ENCODE measurements around the gene AARSD1.

AARSD1 gene

GRCh38 chr17:42913981-42914617, 50.2 kb downstream of the AARSD1 start:
- no peak for TF ChIP-seq TAF1 (IDR thresholded peaks at IDR 0.05; ENCODE audit: borderline replicate concordance, insufficient read depth, low read length)
- TF ChIP-seq POLR2AphosphoS5 (IDR thresholded peaks at IDR 0.05; ENCODE audit: low read depth, low read length): no peak
- no peak for TF ChIP-seq REST (IDR thresholded peaks at IDR 0.05; ENCODE audit: insufficient read depth in 1 of 2, low read depth in 2 of 2, low read length in 2 of 2)

DNA sequence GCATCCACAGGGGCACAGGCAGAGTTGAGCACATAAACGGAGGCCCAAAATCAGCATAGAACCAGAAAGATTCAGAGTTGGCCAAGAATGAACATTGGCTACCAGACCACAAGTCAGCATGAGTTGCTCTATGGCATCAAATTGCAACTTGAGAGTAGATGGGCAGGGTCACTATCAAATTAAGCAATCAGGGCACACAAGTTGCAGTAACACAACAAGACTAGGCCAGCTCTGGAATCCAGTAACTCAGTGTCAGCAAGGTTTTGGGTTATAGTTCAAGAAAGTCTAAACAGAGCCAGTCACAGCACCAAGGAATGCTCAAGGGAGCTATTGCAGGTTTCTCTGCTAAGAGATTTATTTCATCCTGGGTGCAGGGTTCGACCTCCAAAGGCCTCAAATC, 50.7 kb downstream of the AARSD1 start:
- TF ChIP-seq SIN3A (IDR thresholded peaks at IDR 0.05; ENCODE audit: borderline replicate concordance, insufficient read depth, low read length) (no peak), FOXP2 (optimal IDR thresholded peaks at IDR 0.05; ENCODE audit: borderline replicate concordance, extremely low read depth, extremely low read length, insufficient read depth) (no peak), POLR2AphosphoS5 (IDR thresholded peaks at IDR 0.05; ENCODE audit: low read depth, low read length) (no peak), TAF1 (IDR thresholded peaks at IDR 0.05; ENCODE audit: borderline replicate concordance, insufficient read depth, low read length) (no peak), REST (IDR thresholded peaks at IDR 0.05; ENCODE audit: insufficient read depth in 1 of 2, low read depth in 2 of 2, low read length in 2 of 2) (no peak)

GRCh38 chr17:42908872-42909700, 55.2 kb downstream of the AARSD1 start:
- TF ChIP-seq REST (IDR thresholded peaks at IDR 0.05; ENCODE audit: insufficient read depth in 1 of 2, low read depth in 2 of 2, low read length in 2 of 2): no peak

DNA sequence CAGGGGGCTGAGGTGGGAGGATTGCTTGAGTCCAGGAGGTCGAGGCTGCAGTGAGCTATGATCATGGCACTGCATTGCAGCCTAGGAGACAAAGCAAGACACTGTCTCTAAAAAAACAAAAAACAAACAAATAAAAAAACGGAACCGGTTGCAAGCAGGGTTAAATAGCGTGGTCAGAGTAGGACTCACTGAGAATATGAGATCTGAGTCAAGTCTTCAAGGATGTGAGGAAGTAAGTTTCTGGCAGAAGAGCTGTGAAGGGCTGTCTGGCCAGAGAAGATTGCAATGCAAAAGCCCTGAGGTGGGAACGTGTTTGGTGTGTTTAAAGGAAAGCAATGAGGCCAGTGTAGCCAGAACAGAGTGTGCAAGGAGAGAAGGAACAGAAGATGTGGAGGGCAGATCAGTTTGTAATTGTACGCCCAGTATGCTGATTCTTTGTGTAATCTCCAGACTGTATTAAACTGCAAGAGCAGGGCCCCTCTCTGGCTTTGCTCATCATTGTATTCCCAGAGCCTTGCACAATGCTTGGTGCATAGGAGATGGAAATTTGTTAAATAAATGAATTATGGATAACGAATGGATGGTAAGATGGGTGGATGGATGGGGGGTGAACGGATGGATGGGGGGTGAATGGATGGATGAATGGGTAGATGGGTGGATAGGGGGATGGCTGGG, 57.3 kb downstream of the AARSD1 start:
- TF ChIP-seq FOXP2 (optimal IDR thresholded peaks at IDR 0.05; ENCODE audit: borderline replicate concordance, extremely low read depth, extremely low read length, insufficient read depth): no peak
- TF ChIP-seq TAF1 (IDR thresholded peaks at IDR 0.05; ENCODE audit: borderline replicate concordance, insufficient read depth, low read length): no peak
- TF ChIP-seq POLR2AphosphoS5 (IDR thresholded peaks at IDR 0.05; ENCODE audit: low read depth, low read length): no peak
- TF ChIP-seq REST (IDR thresholded peaks at IDR 0.05; ENCODE audit: insufficient read depth in 1 of 2, low read depth in 2 of 2, low read length in 2 of 2): no peak
- no peak for TF ChIP-seq SIN3A (IDR thresholded peaks at IDR 0.05; ENCODE audit: borderline replicate concordance, insufficient read depth, low read length)
